ENCODE measurements around the gene MRPS33. TPM values are rescaled to one million over a fixed set of nuclear protein-coding genes. Genes with fewer than 3 reads are reported as not detected.

Gene MRPS33
- total RNA-seq, 1 donor from 2014 or later = 53.8 TPM

- no peaks in the 10 kb centered on the region for H3K36me3 Mint-ChIP-seq (ENCODE audit: low read depth, unreplicated experiment)
- H3K4me1 Mint-ChIP-seq (ENCODE audit: low read depth, unreplicated experiment) = peaks cover 11% of the 10 kb centered on the region
- Histone ChIP-seq H3K27ac (ENCODE audit: low read depth, low read length) (no peak overlapping the region), H3K27me3 (ENCODE audit: insufficient read depth, low read length) (no peaks in the 10 kb centered on the region), H4K20me1 (ENCODE audit: insufficient read depth, low read length) (no peaks in the 10 kb centered on the region), H3K79me2 (ENCODE audit: insufficient read depth, low read length) (no peaks in the 10 kb centered on the region), H3K4me2 (ENCODE audit: low read length) (no peak overlapping the region), H3K4me3 (ENCODE audit: insufficient read depth, low read depth, low read length) (no peak overlapping the region), H3K4me1 (ENCODE audit: insufficient read depth, low read length) (no peaks in the 10 kb centered on the region), H3K9me3 (ENCODE audit: insufficient read depth, low read depth, low read length) (no peaks in the 10 kb centered on the region), H3K9ac (ENCODE audit: low read length) (no peak overlapping the region), H2AFZ (ENCODE audit: low read depth, low read length) (no peak overlapping the region), H3K36me3 (ENCODE audit: insufficient read depth, low read length) (no peaks in the 10 kb centered on the region)
- no peaks in the 10 kb centered on the region for H3K27me3 Mint-ChIP-seq (ENCODE audit: low read depth, unreplicated experiment)
- H3K9me3 Mint-ChIP-seq (ENCODE audit: unreplicated experiment) = peaks cover 6% of the 10 kb centered on the region
- H3K27ac Mint-ChIP-seq (ENCODE audit: unreplicated experiment) = peak overlapping the region; percentile 91
- no peak for FAIRE-seq
- DNase-seq (ENCODE audit: low read depth) = no peak
- H3K4me3 Mint-ChIP-seq (ENCODE audit: unreplicated experiment) = no peak overlapping the region
- no peak for TF ChIP-seq EZH2 (IDR thresholded peaks at IDR 0.05; ENCODE audit: insufficient read depth, low read length)
- TF ChIP-seq, protein P1, sequence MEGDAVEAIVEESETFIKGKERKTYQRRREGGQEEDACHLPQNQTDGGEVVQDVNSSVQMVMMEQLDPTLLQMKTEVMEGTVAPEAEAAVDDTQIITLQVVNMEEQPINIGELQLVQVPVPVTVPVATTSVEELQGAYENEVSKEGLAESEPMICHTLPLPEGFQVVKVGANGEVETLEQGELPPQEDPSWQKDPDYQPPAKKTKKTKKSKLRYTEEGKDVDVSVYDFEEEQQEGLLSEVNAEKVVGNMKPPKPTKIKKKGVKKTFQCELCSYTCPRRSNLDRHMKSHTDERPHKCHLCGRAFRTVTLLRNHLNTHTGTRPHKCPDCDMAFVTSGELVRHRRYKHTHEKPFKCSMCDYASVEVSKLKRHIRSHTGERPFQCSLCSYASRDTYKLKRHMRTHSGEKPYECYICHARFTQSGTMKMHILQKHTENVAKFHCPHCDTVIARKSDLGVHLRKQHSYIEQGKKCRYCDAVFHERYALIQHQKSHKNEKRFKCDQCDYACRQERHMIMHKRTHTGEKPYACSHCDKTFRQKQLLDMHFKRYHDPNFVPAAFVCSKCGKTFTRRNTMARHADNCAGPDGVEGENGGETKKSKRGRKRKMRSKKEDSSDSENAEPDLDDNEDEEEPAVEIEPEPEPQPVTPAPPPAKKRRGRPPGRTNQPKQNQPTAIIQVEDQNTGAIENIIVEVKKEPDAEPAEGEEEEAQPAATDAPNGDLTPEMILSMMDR (IDR thresholded peaks at IDR 0.05; ENCODE audit: insufficient read depth, low read depth, low read length) = no peak
Observed at GRCh38 chr7:141045126-141045841, 30.5 kb upstream of the MRPS33 start.

- no peak for DNase-seq (ENCODE audit: low read depth)
- H3K4me3 ChIP-seq (ENCODE audit: insufficient read depth, low read depth, low read length) = no peak overlapping the region
- FAIRE-seq = no peak
- no peaks in the 10 kb centered on the region for H3K4me1 ChIP-seq (ENCODE audit: insufficient read depth, low read length)
- no peaks in the 10 kb centered on the region for H4K20me1 ChIP-seq (ENCODE audit: insufficient read depth, low read length)
- Mint-ChIP-seq H3K27me3 (ENCODE audit: low read depth, unreplicated experiment) (no peaks in the 10 kb centered on the region), H3K4me1 (ENCODE audit: low read depth, unreplicated experiment) (peaks cover 17% of the 10 kb centered on the region), H3K36me3 (ENCODE audit: low read depth, unreplicated experiment) (no peaks in the 10 kb centered on the region), H3K9me3 (ENCODE audit: unreplicated experiment) (peaks cover 6% of the 10 kb centered on the region), H3K4me3 (ENCODE audit: unreplicated experiment) (no peak overlapping the region), H3K27ac (ENCODE audit: unreplicated experiment) (no peak overlapping the region)
- H2AFZ ChIP-seq (ENCODE audit: low read depth, low read length) = no peak overlapping the region
- no peak overlapping the region for H3K4me2 ChIP-seq (ENCODE audit: low read length)
- H3K27me3 ChIP-seq (ENCODE audit: insufficient read depth, low read length) = no peaks in the 10 kb centered on the region
- no peaks in the 10 kb centered on the region for H3K79me2 ChIP-seq (ENCODE audit: insufficient read depth, low read length)
- no peak overlapping the region for H3K9ac ChIP-seq (ENCODE audit: low read length)
- no peak for TF ChIP-seq EZH2 (IDR thresholded peaks at IDR 0.05; ENCODE audit: insufficient read depth, low read length)
- TF ChIP-seq, protein P1 (IDR thresholded peaks at IDR 0.05; ENCODE audit: insufficient read depth, low read depth, low read length) = no peak
- H3K9me3 ChIP-seq (ENCODE audit: insufficient read depth, low read depth, low read length) = no peaks in the 10 kb centered on the region
- no peaks in the 10 kb centered on the region for H3K36me3 ChIP-seq (ENCODE audit: insufficient read depth, low read length)
- no peak overlapping the region for H3K27ac ChIP-seq (ENCODE audit: low read depth, low read length)
Observed at GRCh38 chr7:141043616-141044015, 28.9 kb upstream of the MRPS33 start.

Measured in astrocyte (in vitro differentiated cells and primary cell).